CD14-positive monocyte (primary cell): ENCODE measurements around the gene FSTL1. TPM values are rescaled to one million over a fixed set of nuclear protein-coding genes. Genes with fewer than 3 reads are reported as not detected.

Experiments
- DNase-seq, 3 donors: peaks; one replicate each; pipeline ENCODE4 v3.0.0-alpha.2; 2011 to 2022
- H2AFZ ChIP-seq: 2 replicates; pipeline ENCODE4 v1.6.0; 2012; ENCODE audit warnings: mild to moderate bottlenecking, low read depth, low read length, inconsistent platforms; ENCODE audit not compliant: insufficient read depth, poor library complexity, severe bottlenecking
- H3K27ac ChIP-seq, 2 donors: 1 replicate in 1 of 2; 2 replicates in 1 of 2; pipeline ENCODE4 v1.5.1; 2012 to 2013; ENCODE audit warnings: low read length in 2 of 2, control low read depth in 1 of 2, inconsistent platforms in 1 of 2, low read depth in 1 of 2, mild to moderate bottlenecking in 1 of 2
- H3K27me3 ChIP-seq, 2 donors: one replicate each; pipeline versions ENCODE4 v1.6.0 to v1.6.1; 2011 to 2013; ENCODE audit warnings: low read length in 2 of 2; ENCODE audit not compliant: control insufficient read depth in 2 of 2, insufficient read depth in 2 of 2
- H3K36me3 ChIP-seq, 2 donors: replicated peaks in 1 of 2; 1 replicate in 1 of 2; 2 replicates in 1 of 2; pipeline versions ENCODE4 v1.5.1 to v1.6.1; 2012 to 2013; ENCODE audit warnings: low read length in 2 of 2, control low read depth in 1 of 2, inconsistent platforms in 1 of 2, mild to moderate bottlenecking in 1 of 2; ENCODE audit not compliant: insufficient read depth in 2 of 2, control insufficient read depth in 1 of 2
- H3K4me1 ChIP-seq, 2 donors: 1 replicate in 1 of 2; 2 replicates in 1 of 2; pipeline versions ENCODE4 v1.5.1 to v1.6.1; 2012 to 2013; ENCODE audit warnings: low read length in 2 of 2, control low read depth in 1 of 2, inconsistent platforms in 1 of 2, mild to moderate bottlenecking in 1 of 2, moderate library complexity in 1 of 2; ENCODE audit not compliant: insufficient read depth in 2 of 2, control insufficient read depth in 1 of 2
- H3K4me2 ChIP-seq: replicated peaks from 2 replicates; pipeline ENCODE3; 2012; ENCODE audit warnings: low read length, moderate library complexity, mild to moderate bottlenecking; ENCODE audit not compliant: poor library complexity, severe bottlenecking; ENCODE audit errors: extremely low read depth
- H3K4me3 ChIP-seq, 3 experiments: fragments of 200-600 bp in 1 of 3; sonication (generic) in 1 of 3; replicated peaks in 1 of 3; 1 replicate in 2 of 3; 2 replicates in 1 of 3; pipeline ENCODE4 v1.5.1; 2011 to 2013; ENCODE audit warnings: low read length in 3 of 3, mild to moderate bottlenecking in 3 of 3, control low read depth in 2 of 3, low read depth in 2 of 3, inconsistent platforms in 1 of 3, moderate library complexity in 1 of 3
- H3K79me2 ChIP-seq: 2 replicates; pipeline ENCODE4 v1.6.0; 2012; ENCODE audit warnings: mild to moderate bottlenecking, control low read depth, inconsistent platforms, low read length, moderate library complexity; ENCODE audit not compliant: insufficient read depth
- H3K9ac ChIP-seq: 2 replicates; pipeline ENCODE4 v1.6.0; 2017; ENCODE audit warnings: low read length, mild to moderate bottlenecking; ENCODE audit not compliant: insufficient read depth, poor library complexity, severe bottlenecking
- H3K9me3 ChIP-seq, 2 donors: replicated peaks in 1 of 2; 1 replicate in 1 of 2; 2 replicates in 1 of 2; pipeline versions ENCODE4 v1.5.1 to v1.6.1; 2012 to 2013; ENCODE audit warnings: low read length in 2 of 2, control low read depth in 1 of 2; ENCODE audit not compliant: control insufficient read depth in 1 of 2, insufficient read depth in 1 of 2
- H4K20me1 ChIP-seq: 2 replicates; pipeline ENCODE4 v1.6.0; 2012; ENCODE audit warnings: mild to moderate bottlenecking, low read length, control low read depth, moderate library complexity; ENCODE audit not compliant: insufficient read depth
- H3K27ac Mint-ChIP-seq, 7 donors: one replicate each; pipeline ENCODE4 v1.8.0; 2020; ENCODE audit warnings: mild to moderate bottlenecking in 7 of 7, mixed read lengths in 7 of 7, moderate library complexity in 6 of 7, inconsistent platforms in 2 of 7
- H3K27me3 Mint-ChIP-seq, 3 donors: one replicate each; pipeline ENCODE4 v1.8.0; 2021 to 2022; ENCODE audit warnings: low read depth in 3 of 3, mild to moderate bottlenecking in 3 of 3, mixed read lengths in 3 of 3, moderate library complexity in 3 of 3, inconsistent platforms in 1 of 3
- H3K36me3 Mint-ChIP-seq, 2 donors: one replicate each; pipeline ENCODE4 v1.8.0; 2020; ENCODE audit warnings: mixed read lengths in 2 of 2, inconsistent platforms in 1 of 2, mild to moderate bottlenecking in 1 of 2
- H3K4me1 Mint-ChIP-seq: one replicate; pipeline ENCODE4 v1.8.0; 2020; ENCODE audit warnings: mild to moderate bottlenecking, mixed read lengths
- H3K4me3 Mint-ChIP-seq, 2 donors: one replicate each; pipeline ENCODE4 v1.8.0; 2020; ENCODE audit warnings: mild to moderate bottlenecking in 2 of 2, mixed read lengths in 2 of 2, moderate library complexity in 1 of 2
- H3K9me3 Mint-ChIP-seq, 7 donors: one replicate each; pipeline ENCODE4 v1.8.0; 2020 to 2022; ENCODE audit warnings: mixed read lengths in 7 of 7, mild to moderate bottlenecking in 6 of 7, moderate library complexity in 6 of 7, inconsistent platforms in 2 of 7
- whole genome bisulfite sequencing: methylation state at CpG from one replicate; pipeline ENCODE4 v1.1.5; 2013; ENCODE audit warnings: missing lambda C conversion rate; ENCODE audit not compliant: insufficient coverage; 5-methylcytosine and 5-hydroxymethylcytosine counted together
- intact Hi-C, 2 donors: fragments of 100-400 bp; cut with micrococcal nuclease; formaldehyde crosslinking; loops; one replicate each; pipeline versions ENCODE4 v1.15.0 to v1.15.1; 2023
- polyA plus RNA-seq, 3 donors: library from polyadenylated mRNA; depleted of rRNA in 1 of 3; unstranded in 2 of 3; stranded (reverse) in 1 of 3; fragments of 300-500 nt in 2 of 3; fragments of >200 nt in 1 of 3; fragmentation: Illumina TruSeq in 2 of 3; gene quantifications; 1 replicate in 2 of 3; 2 replicates in 1 of 3; pipeline ENCODE4 v1.2.3, GENCODE V29; 2012 to 2021
- TF ChIP-seq, protein P1 (sequence below): fragments of 200-600 bp; IDR thresholded peaks from one replicate; pipeline ENCODE4 v1.8.0; 2022; ENCODE audit warnings: antibody characterized with exemption, mild to moderate bottlenecking

Gene FSTL1
- polyA plus RNA-seq, 3 donors, result 0.13 to 0.44 (median 0.29) TPM

DNA sequence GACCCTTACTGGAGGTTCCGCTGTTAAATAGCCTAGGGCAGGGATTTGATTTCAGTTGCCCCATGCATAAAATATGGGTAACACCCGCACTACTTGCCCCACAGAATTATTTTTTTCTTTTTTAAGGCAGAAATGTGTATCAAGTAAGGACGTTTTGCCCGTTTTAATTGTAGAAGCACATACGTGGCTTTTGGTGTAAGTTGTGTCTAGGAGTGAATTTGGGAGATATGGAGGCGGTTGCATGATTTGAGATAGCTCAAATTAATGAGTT, 101.0 kb downstream of the FSTL1 start:
- Mint-ChIP-seq H3K4me1 (peaks cover 46% of the 10 kb centered on the region), H3K9me3 (peaks cover 0 to 2% (median 0%) of the 10 kb centered on the region in 7 donors), H3K4me3 (peak overlapping the region; percentile 95), H3K27ac (peak overlapping the region; percentile 75 to 93 (median 89)), H3K36me3 (peaks cover 0 to 15% of the 10 kb centered on the region in 2 donors), H3K27me3 (peaks cover 0 to 2% (median 0%) of the 10 kb centered on the region in 3 donors)
- no peaks in the 10 kb centered on the region for H3K27me3 ChIP-seq
- H3K4me3 ChIP-seq, result peak overlapping the region; percentile 78 to 95 (median 88)
- peak overlapping the region; percentile 99 for H2AFZ ChIP-seq
- H3K79me2 ChIP-seq, result peaks cover 50% of the 10 kb centered on the region
- peak overlapping the region in 1 of 2 donors; percentile 89 for H3K27ac ChIP-seq
- intact Hi-C loops, result loop anchor here (10.0 kb wide), 2 partner anchors 255 to 395 kb away; partner anchors contain the start of genes GSK3B (in 1 of the 2), GTF2E1 (in 1 of the 2) and RABL3 (in 1 of the 2)
- peaks cover 0 to 20% of the 10 kb centered on the region in 2 donors for H3K36me3 ChIP-seq
- H3K9me3 ChIP-seq, result no peaks in the 10 kb centered on the region
- peak overlapping the region; percentile 90 for H3K9ac ChIP-seq
- 10% methylated on average over 4 of the region's 6 CpGs for WGBS
- TF ChIP-seq, protein P1, sequence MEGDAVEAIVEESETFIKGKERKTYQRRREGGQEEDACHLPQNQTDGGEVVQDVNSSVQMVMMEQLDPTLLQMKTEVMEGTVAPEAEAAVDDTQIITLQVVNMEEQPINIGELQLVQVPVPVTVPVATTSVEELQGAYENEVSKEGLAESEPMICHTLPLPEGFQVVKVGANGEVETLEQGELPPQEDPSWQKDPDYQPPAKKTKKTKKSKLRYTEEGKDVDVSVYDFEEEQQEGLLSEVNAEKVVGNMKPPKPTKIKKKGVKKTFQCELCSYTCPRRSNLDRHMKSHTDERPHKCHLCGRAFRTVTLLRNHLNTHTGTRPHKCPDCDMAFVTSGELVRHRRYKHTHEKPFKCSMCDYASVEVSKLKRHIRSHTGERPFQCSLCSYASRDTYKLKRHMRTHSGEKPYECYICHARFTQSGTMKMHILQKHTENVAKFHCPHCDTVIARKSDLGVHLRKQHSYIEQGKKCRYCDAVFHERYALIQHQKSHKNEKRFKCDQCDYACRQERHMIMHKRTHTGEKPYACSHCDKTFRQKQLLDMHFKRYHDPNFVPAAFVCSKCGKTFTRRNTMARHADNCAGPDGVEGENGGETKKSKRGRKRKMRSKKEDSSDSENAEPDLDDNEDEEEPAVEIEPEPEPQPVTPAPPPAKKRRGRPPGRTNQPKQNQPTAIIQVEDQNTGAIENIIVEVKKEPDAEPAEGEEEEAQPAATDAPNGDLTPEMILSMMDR, result no peak
- H4K20me1 ChIP-seq, result peaks cover 29% of the 10 kb centered on the region
- H3K4me1 ChIP-seq, result peaks cover 20 to 31% of the 10 kb centered on the region in 2 donors
- H3K4me2 ChIP-seq, result peak overlapping the region; percentile 84
- DNase-seq, result no peak

DNA sequence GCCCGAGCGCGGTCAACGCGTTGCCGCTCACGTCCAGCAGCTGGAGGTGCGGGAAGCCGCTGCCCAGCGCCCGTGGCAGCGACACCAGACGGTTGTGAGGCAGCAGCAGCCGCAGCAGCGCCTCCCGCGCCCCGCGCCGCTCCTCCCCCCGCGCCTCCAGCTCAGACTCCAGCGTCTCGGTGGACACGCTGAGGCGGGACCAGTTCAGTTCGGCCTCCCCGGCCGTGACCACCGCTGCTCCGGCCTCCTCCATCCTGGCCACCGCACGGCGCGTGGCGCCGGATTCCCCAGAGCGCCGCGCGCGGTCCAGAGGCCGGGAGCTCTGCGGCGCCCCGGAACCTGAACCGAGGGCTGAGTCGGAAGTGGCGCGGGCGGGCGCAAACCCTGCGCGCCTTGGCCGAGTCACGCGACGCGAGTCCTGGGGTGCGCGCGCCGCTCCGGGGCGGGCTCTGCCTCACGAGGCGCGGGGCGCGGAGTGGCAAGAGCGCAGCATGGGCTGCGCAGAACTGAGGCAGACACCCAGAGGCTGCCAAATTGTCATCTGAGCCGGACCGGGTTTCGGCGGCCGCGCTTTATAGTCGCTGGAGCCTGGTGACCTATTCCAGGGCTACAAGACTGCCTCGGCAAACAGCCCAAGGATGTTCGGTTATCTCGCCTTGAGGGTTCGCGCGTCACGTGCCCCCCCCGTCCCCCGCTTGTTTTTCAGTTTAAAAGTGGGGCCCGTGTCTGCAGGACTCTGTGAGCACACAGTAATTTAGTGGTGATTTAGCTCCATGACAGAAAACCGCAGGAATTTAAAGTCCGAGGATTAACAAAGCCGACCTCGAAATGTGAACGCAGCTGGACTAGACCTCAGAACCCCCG, 101.6 kb downstream of the FSTL1 start, which contains the start of gene LRRC58:
Gene LRRC58 (minus strand): TSS at position 364 of the 864 bp plus-strand sequence. CDS start 111 bp downstream, at position 253.
- Histone ChIP-seq H4K20me1 (peaks cover 30% of the 10 kb centered on the region), H3K9ac (peak within 1 kb of the TSS; percentile 90), H3K4me2 (peak within 1 kb of the TSS; percentile 84), H3K36me3 (peaks cover 0 to 20% of the 10 kb centered on the region in 2 donors), H3K79me2 (peaks cover 56% of the 10 kb centered on the region), H3K27ac (peak within 1 kb of the TSS; percentile 67 to 89), H3K4me1 (peaks cover 20 to 31% of the 10 kb centered on the region in 2 donors), H3K9me3 (no peaks in the 10 kb centered on the region), H2AFZ (peak within 1 kb of the TSS; percentile 99), H3K27me3 (no peaks in the 10 kb centered on the region), H3K4me3 (peak within 1 kb of the TSS; percentile 78 to 95 (median 88))
- intact Hi-C loops, result loop anchor here in 1 of 2 donors (10.0 kb wide), 1 partner anchor 396 kb away; the partner anchor contains the start of genes GTF2E1 and RABL3
- TF ChIP-seq, protein P1, result no peak
- peaks cover 51% of the 10 kb centered on the region for H3K4me1 Mint-ChIP-seq
- DNase-seq, result peak; percentile 85 to 89 (median 87)
- H3K4me3 Mint-ChIP-seq, result peak within 1 kb of the TSS; percentile 95
- peak within 1 kb of the TSS; percentile 75 to 93 (median 89) for H3K27ac Mint-ChIP-seq
- peaks cover 0 to 15% of the 10 kb centered on the region in 2 donors for H3K36me3 Mint-ChIP-seq
- peaks cover 0 to 2% (median 0%) of the 10 kb centered on the region in 3 donors for H3K27me3 Mint-ChIP-seq
- WGBS, result under 1% methylated on average over 95 of the region's 95 CpGs
- peaks cover 0 to 2% (median 0%) of the 10 kb centered on the region in 7 donors for H3K9me3 Mint-ChIP-seq
